HG03159 (cell line): ENCODE results near the gene NOX4.
"Not testable (repeated sequence)": the region's sequence is repeated elsewhere in the genome, so short reads cannot be mapped to it uniquely, and the experiment has no call there.

Source experiments
- ATAC-seq: cut with Tn5 transposase; IDR thresholded peaks from one replicate; pipeline ENCODE4 v1.9.1; 2021; ENCODE audit warnings: mild to moderate bottlenecking, moderate library complexity; ENCODE audit not compliant: unreplicated experiment

Gene NOX4

GRCh38 chr11:89310607-89311006 is 180.6 kb downstream of the NOX4 start:
- not testable (repeated sequence) for ATAC-seq

- ATAC-seq: not testable (repeated sequence)
These were observed 181.7 kb downstream of the NOX4 start for GRCh38 chr11:89309321-89309985.

GRCh38 chr11:89308272-89308671 is 182.9 kb downstream of the NOX4 start:
- ATAC-seq: not testable (repeated sequence)

GRCh38 chr11:89303029-89303428 is 188.1 kb downstream of the NOX4 start:
- not testable (repeated sequence) for ATAC-seq

- ATAC-seq: not testable (repeated sequence)
These were observed 196.2 kb downstream of the NOX4 start for GRCh38 chr11:89295023-89295422.

- ATAC-seq: no peak
These were observed 197.1 kb downstream of the NOX4 start for GRCh38 chr11:89293965-89294679.

- ATAC-seq: not testable (repeated sequence)
These were observed 203.2 kb downstream of the NOX4 start for GRCh38 chr11:89288004-89288403.

GRCh38 chr11:89286601-89287000 is 204.6 kb downstream of the NOX4 start:
- ATAC-seq: not testable (repeated sequence)

GRCh38 chr11:89281032-89281677 is 210.0 kb downstream of the NOX4 start:
- ATAC-seq: not testable (repeated sequence)

GRCh38 chr11:89279176-89279575 is 212.0 kb downstream of the NOX4 start:
- no peak for ATAC-seq

- ATAC-seq: no peak
These were observed 215.2 kb downstream of the NOX4 start for GRCh38 chr11:89275966-89276365.
